Measurements from ENCODE around the gene TPMT.

- TF ChIP-seq CTCF (CRISPR knock-in tag; IDR thresholded peaks at IDR 0.05): no peak
- no peak for TF ChIP-seq EZH2 (conservative IDR thresholded peaks at IDR 0.05; ENCODE audit: low read depth, low read length)
- no peak for TF ChIP-seq ZFP1 (CRISPR knock-in tag; IDR thresholded peaks at IDR 0.05)
- no peak for TF ChIP-seq DPF2 (CRISPR knock-in tag; IDR thresholded peaks at IDR 0.05; ENCODE audit: borderline replicate concordance, low read depth)
- no peak for TF ChIP-seq SRSF9 (IDR thresholded peaks at IDR 0.05; ENCODE audit: borderline replicate concordance, insufficient read depth, low read depth, low read length, poor library complexity, severe bottlenecking)
- no peak for TF ChIP-seq RBM22 (optimal IDR thresholded peaks at IDR 0.05; ENCODE audit: low read length)
- TF ChIP-seq ZNF674 (CRISPR knock-in tag; IDR thresholded peaks at IDR 0.05; ENCODE audit: low read depth): no peak
- no peak for TF ChIP-seq JUND (CRISPR knock-in tag; IDR thresholded peaks at IDR 0.05)
Observed at GRCh38 chr6:18151801-18152200, 3.1 kb downstream of the TPMT start.

Data from HepG2 (cell line).